Activated B cell treated with CpG ODN at 0.5 μM for 24 hours (primary cell): Measurements from ENCODE around the gene ADRB1. TPM values are rescaled to one million over a fixed set of nuclear protein-coding genes. Genes with fewer than 3 reads are reported as not detected.

Experiments used
- ATAC-seq: fragments of 200-7000 bp; cut with Tn5 transposase; one replicate; pipeline ENCODE4 v1.10.0; 2021; ENCODE audit warnings: low read depth, mild to moderate bottlenecking, moderate library complexity
- CTCF ChIA-PET: fragments of 350-600 bp; sonication (Branson Sonifier 250); formaldehyde crosslinking; loops from one replicate; lab custom pipeline; 2021; ENCODE audit warnings: antibody characterized with exemption; lab: Charles Lee
- POLR2A ChIA-PET: fragments of 350-600 bp; sonication (Branson Sonifier 250); formaldehyde crosslinking; loops from one replicate; lab custom pipeline; 2021; ENCODE audit warnings: antibody characterized with exemption; lab: Charles Lee
- DNase-seq: peaks from one replicate; pipeline ENCODE4 v3.0.0; 2022
- H3K27ac Mint-ChIP-seq: one replicate; pipeline ENCODE4 v1.8.0; 2020; ENCODE audit warnings: mixed read lengths
- H3K27me3 Mint-ChIP-seq: one replicate; pipeline ENCODE4 v1.8.0; 2021; ENCODE audit warnings: mixed read lengths
- H3K36me3 Mint-ChIP-seq: one replicate; pipeline ENCODE4 v1.8.0; 2021; ENCODE audit warnings: low read depth, mixed read lengths
- H3K4me1 Mint-ChIP-seq: one replicate; pipeline ENCODE4 v1.8.0; 2021; ENCODE audit warnings: mixed read lengths
- H3K4me3 Mint-ChIP-seq: one replicate; pipeline ENCODE4 v1.8.0; 2020; ENCODE audit warnings: mild to moderate bottlenecking, mixed read lengths
- H3K9me3 Mint-ChIP-seq: one replicate; pipeline ENCODE4 v1.8.0; 2020; ENCODE audit warnings: mixed read lengths
- CTCF ChIP-seq: fragments of 200-600 bp; IDR thresholded peaks from one replicate; pipeline ENCODE4 v1.8.0; 2022; ENCODE audit warnings: antibody characterized with exemption, mild to moderate bottlenecking
- intact Hi-C: fragments of 100-400 bp; cut with micrococcal nuclease; formaldehyde crosslinking; loops from one replicate; pipeline ENCODE4 v1.15.1; 2024
- total RNA-seq: library from RNA; stranded (reverse); gene quantifications from 2 replicates; pipeline ENCODE4 v1.2.3, GENCODE V29; 2022

Gene ADRB1
- total RNA-seq, 1 donor from 2014 or later = not detected

- ATAC-seq (no peak), DNase-seq (no peak)
- ChIA-PET CTCF (no interaction called here), POLR2A (no interaction called here)
- peaks cover 2% of the 10 kb centered on the region for H3K27me3 Mint-ChIP-seq
- no peaks in the 10 kb centered on the region for H3K36me3 Mint-ChIP-seq
- H3K27ac Mint-ChIP-seq = no peak overlapping the region
- intact Hi-C loops = no loop called here
- no peak overlapping the region for H3K4me3 Mint-ChIP-seq
- no peak for TF ChIP-seq CTCF
- peaks cover 14% of the 10 kb centered on the region for H3K4me1 Mint-ChIP-seq
- no peaks in the 10 kb centered on the region for H3K9me3 Mint-ChIP-seq
Observed at GRCh38 chr10:114077815-114078219, 34.2 kb downstream of the ADRB1 start.

GRCh38 chr10:114078346-114078745 is 34.7 kb downstream of the ADRB1 start:
- peaks cover 2% of the 10 kb centered on the region for H3K27me3 Mint-ChIP-seq
- intact Hi-C loops = no loop called here
- POLR2A ChIA-PET = interaction anchor here (0.7 kb wide), 2 partner anchors 9 to 358 kb away, joined by 4 to 5 read pairs; no protein-coding TSS in a partner anchor

GRCh38 chr10:114079421-114079820 is 35.8 kb downstream of the ADRB1 start:
- no peaks in the 10 kb centered on the region for H3K4me1 Mint-ChIP-seq
- no peak for ATAC-seq
- no peak for TF ChIP-seq CTCF
- ChIA-PET POLR2A (interaction anchor here (0.7 kb wide), 1 partner anchor 14 kb away, joined by 7 read pairs; no protein-coding TSS in a partner anchor), CTCF (no interaction called here)
- DNase-seq = no peak
- no peaks in the 10 kb centered on the region for H3K36me3 Mint-ChIP-seq
- H3K4me3 Mint-ChIP-seq = no peak overlapping the region
- no peak overlapping the region for H3K27ac Mint-ChIP-seq
- intact Hi-C loops = no loop called here
- H3K27me3 Mint-ChIP-seq = peaks cover 2% of the 10 kb centered on the region
- no peaks in the 10 kb centered on the region for H3K9me3 Mint-ChIP-seq

More at GRCh38 chr10:114078346-114078745, 34.7 kb downstream of the ADRB1 start:
- DNase-seq = no peak
- TF ChIP-seq CTCF = no peak
- ATAC-seq = no peak
- no peak overlapping the region for H3K4me3 Mint-ChIP-seq
- no peaks in the 10 kb centered on the region for H3K9me3 Mint-ChIP-seq
- H3K27ac Mint-ChIP-seq = no peak overlapping the region
- CTCF ChIA-PET = no interaction called here
- peaks cover 9% of the 10 kb centered on the region for H3K4me1 Mint-ChIP-seq
- H3K36me3 Mint-ChIP-seq = no peaks in the 10 kb centered on the region

- Mint-ChIP-seq H3K9me3 (no peaks in the 10 kb centered on the region), H3K27me3 (no peaks in the 10 kb centered on the region), H3K27ac (no peak overlapping the region), H3K4me1 (no peaks in the 10 kb centered on the region), H3K36me3 (no peaks in the 10 kb centered on the region), H3K4me3 (no peak overlapping the region)
- intact Hi-C loops = no loop called here
- DNase-seq (no peak), ATAC-seq (no peak)
- CTCF ChIA-PET = no interaction called here
- TF ChIP-seq CTCF = no peak
- POLR2A ChIA-PET = no interaction called here
Observed at GRCh38 chr10:114081911-114082583, 38.4 kb downstream of the ADRB1 start.

GRCh38 chr10:114083040-114083439 is 39.4 kb downstream of the ADRB1 start:
- DNase-seq (no peak), ATAC-seq (no peak)
- Mint-ChIP-seq H3K36me3 (no peaks in the 10 kb centered on the region), H3K4me3 (no peak overlapping the region), H3K27me3 (no peaks in the 10 kb centered on the region), H3K4me1 (no peaks in the 10 kb centered on the region), H3K27ac (no peak overlapping the region), H3K9me3 (no peaks in the 10 kb centered on the region)
- ChIA-PET POLR2A (no interaction called here), CTCF (no interaction called here)
- intact Hi-C loops = no loop called here
- no peak for TF ChIP-seq CTCF
